Thymus (tissue), 11 donors: ENCODE measurements around the gene ZP1. TPM values are rescaled to one million over a fixed set of nuclear protein-coding genes. Genes with fewer than 3 reads are reported as not detected.

ENCODE experiments used
- DNase-seq, 9 donors: peaks; one replicate each; pipeline ENCODE4 v3.0.0-alpha.2; 2013; ENCODE audit warnings: low spot score in 9 of 9, low read depth in 6 of 9, missing footprints in 1 of 9
- H3K27ac ChIP-seq, 2 donors: one replicate each; pipeline ENCODE4 v1.5.1; 2013; ENCODE audit warnings: control low read depth in 1 of 2, low read depth in 1 of 2, low read length in 1 of 2, mild to moderate bottlenecking in 1 of 2, moderate library complexity in 1 of 2
- H3K27me3 ChIP-seq, 2 donors: one replicate each; pipeline ENCODE4 v1.5.1; 2013; ENCODE audit warnings: low read length in 1 of 2; ENCODE audit not compliant: control insufficient read depth in 2 of 2, insufficient read depth in 1 of 2
- H3K36me3 ChIP-seq, 2 donors: one replicate each; pipeline ENCODE4 v1.5.1; 2013; ENCODE audit warnings: low read length in 1 of 2, mild to moderate bottlenecking in 1 of 2, moderate library complexity in 1 of 2; ENCODE audit not compliant: control insufficient read depth in 2 of 2, insufficient read depth in 2 of 2
- H3K4me1 ChIP-seq, 2 donors: one replicate each; pipeline ENCODE4 v1.5.1; 2013; ENCODE audit warnings: low read length in 2 of 2; ENCODE audit not compliant: control insufficient read depth in 2 of 2, insufficient read depth in 2 of 2
- H3K4me3 ChIP-seq, 2 donors: one replicate each; pipeline ENCODE4 v1.5.1; 2013; ENCODE audit warnings: low read length in 2 of 2, control low read depth in 1 of 2, mild to moderate bottlenecking in 1 of 2
- H3K9me3 ChIP-seq, 2 donors: one replicate each; pipeline ENCODE4 v1.5.1; 2013; ENCODE audit warnings: low read length in 1 of 2, mild to moderate bottlenecking in 1 of 2; ENCODE audit not compliant: control insufficient read depth in 2 of 2, insufficient read depth in 1 of 2
- whole genome bisulfite sequencing: extraction: QIAGEN DNeasy Blood & Tissue Kit; methylation state at CpG from one replicate; pipeline ENCODE4 v1.1.7; 2013; 5-methylcytosine and 5-hydroxymethylcytosine counted together
- polyA plus RNA-seq: library from polyadenylated mRNA; stranded (reverse); fragments of 200-250 nt; gene quantifications from one replicate; pipeline ENCODE4 v1.2.3, GENCODE V29; 2013
- total RNA-seq: library from RNA; stranded (reverse); fragments of 120-200 nt; gene quantifications from one replicate; pipeline ENCODE4 v1.2.4, GENCODE V29; 2013
- donor health status: healthy.

ZP1 gene
- total and polyA plus RNA-seq, 2 donors = 1.5 to 1.6 TPM

GRCh38 chr11:60923800-60924109 is 56.4 kb downstream of the ZP1 start:
- H3K36me3 ChIP-seq = peaks cover 41% of the 10 kb centered on the region in 2 donors
- WGBS = 75% methylated on average over 6 of the region's 6 CpGs
- H3K27me3 ChIP-seq = peaks cover 18 to 54% of the 10 kb centered on the region in 2 donors
- no peak overlapping the region for H3K4me3 ChIP-seq
- H3K9me3 ChIP-seq = peaks cover 0 to 7% of the 10 kb centered on the region in 2 donors
- no peak overlapping the region for H3K27ac ChIP-seq
- DNase-seq = no peak
- H3K4me1 ChIP-seq = peaks cover 7 to 29% of the 10 kb centered on the region in 2 donors

- Histone ChIP-seq H3K27me3 (peaks cover 18 to 60% of the 10 kb centered on the region in 2 donors), H3K27ac (no peak within 1 kb of the TSS), H3K9me3 (peaks cover 0 to 7% of the 10 kb centered on the region in 2 donors), H3K36me3 (peaks cover 41% of the 10 kb centered on the region in 2 donors), H3K4me3 (peak within 1 kb of the TSS; percentile 20 to 49), H3K4me1 (peaks cover 7 to 29% of the 10 kb centered on the region in 2 donors)
- WGBS = 2% methylated on average over 69 of the region's 69 CpGs
- no peak for DNase-seq
These were observed 57.0 kb downstream of the ZP1 start, which contains the start of gene TMEM132A for GRCh38 chr11:60924110-60924905. TSS of gene TMEM132A (plus strand) at chr11:60924460. CDS start at chr11:60924634, 174 bp downstream.

Other genes starting within 250 kb of the ZP1 start
- gene MS4A8, start 167.9 kb upstream of the ZP1 start, total RNA-seq = 0.14 TPM
- 0.98 TPM for gene MS4A8, start 167.9 kb upstream of the ZP1 start, polyA plus RNA-seq
- gene MS4A18, start 142.8 kb upstream of the ZP1 start, total RNA-seq = not detected
- gene MS4A18, start 142.8 kb upstream of the ZP1 start, polyA plus RNA-seq = 0.07 TPM
- gene MS4A15, start 110.7 kb upstream of the ZP1 start, total RNA-seq = not detected
- gene MS4A15, start 110.7 kb upstream of the ZP1 start, polyA plus RNA-seq = 0.23 TPM
- gene MS4A10, start 82.2 kb upstream of the ZP1 start, total RNA-seq = under 0.01 TPM
- gene MS4A10, start 82.2 kb upstream of the ZP1 start, polyA plus RNA-seq = 0.09 TPM
- 9.2 TPM for gene CCDC86, start 25.4 kb upstream of the ZP1 start, total RNA-seq
- gene CCDC86, start 25.4 kb upstream of the ZP1 start, polyA plus RNA-seq = 11.0 TPM
- gene PTGDR2, start 11.6 kb upstream of the ZP1 start, total RNA-seq = 10.2 TPM
- 0.73 TPM for gene PTGDR2, start 11.6 kb upstream of the ZP1 start, polyA plus RNA-seq
- 74.9 TPM for gene PRPF19, start 39.0 kb downstream of the ZP1 start, total RNA-seq
- gene PRPF19, start 39.0 kb downstream of the ZP1 start, polyA plus RNA-seq = 49.2 TPM
- gene TMEM109, start 46.6 kb downstream of the ZP1 start, total RNA-seq = 18.7 TPM
- gene TMEM109, start 46.6 kb downstream of the ZP1 start, polyA plus RNA-seq = 58.1 TPM
- 4.6 TPM for gene TMEM132A, start 56.9 kb downstream of the ZP1 start, total RNA-seq
- 5.7 TPM for gene TMEM132A, start 56.9 kb downstream of the ZP1 start, polyA plus RNA-seq
- gene SLC15A3, start 84.6 kb downstream of the ZP1 start, total RNA-seq = 17.5 TPM
- 37.5 TPM for gene SLC15A3, start 84.6 kb downstream of the ZP1 start, polyA plus RNA-seq
- 30.7 TPM for gene CD6, start 104.1 kb downstream of the ZP1 start, total RNA-seq
- 74.1 TPM for gene CD6, start 104.1 kb downstream of the ZP1 start, polyA plus RNA-seq
- 30.6 TPM for gene CD5, start 234.9 kb downstream of the ZP1 start, total RNA-seq
- 40.5 TPM for gene CD5, start 234.9 kb downstream of the ZP1 start, polyA plus RNA-seq